HepG2 (cell line): ENCODE measurements around the gene ZBTB20. TPM values are rescaled to one million over a fixed set of nuclear protein-coding genes. Genes with fewer than 3 reads are reported as not detected.

ENCODE experiments used
- ATAC-seq: fragments of 200-7000 bp; cut with Tn5 transposase; 3 replicates; pipeline ENCODE4 v1.9.1; 2020; ENCODE audit warnings: mild to moderate bottlenecking, moderate library complexity
- BruUV-seq: library from RNA; stranded (reverse); fragments of 400-500 nt; replicated peaks from 2 replicates; lab custom pipeline; 2021; lab: Mats Ljungman, UMichigan
- CTCF ChIA-PET: fragments of 300-600 bp; formaldehyde crosslinking; extraction: SDS; loops from one replicate; lab custom pipeline; 2021; ENCODE audit warnings: low total read pairs, inconsistent platforms, low intra/inter-chr PET ratio; lab: Yijun Ruan, JAX
- POLR2A ChIA-PET: fragments of 350-600 bp; sonication (Branson Sonifier 250); formaldehyde crosslinking; loops from one replicate; lab custom pipeline; 2020; ENCODE audit warnings: antibody characterized with exemption, inconsistent platforms; lab: Yijun Ruan, JAX
- DNase-seq: peaks from one replicate; pipeline ENCODE4 v3.0.0-alpha.2; 2015; ENCODE audit warnings: low spot score
- FAIRE-seq: peaks from 3 replicates; lab custom pipeline; 2011; peaks lifted over from hg19 to GRCh38; lab: Jason Lieb, UNC
- H2AFZ ChIP-seq: one replicate; pipeline ENCODE4 v1.6.1; 2011; ENCODE audit warnings: low read length, inconsistent platforms
- H3K27ac ChIP-seq: fragments of 300-600 bp; 3 replicates; pipeline ENCODE4 v1.8.0; 2011; ENCODE audit warnings: mixed run types, mild to moderate bottlenecking, mixed read lengths, low read length, inconsistent platforms; ENCODE audit not compliant: insufficient read depth; ENCODE audit errors: extremely low read length
- H3K27me3 ChIP-seq, 2 experiments: fragments of 200-600 bp in 1 of 2; 2 replicates in 1 of 2; 3 replicates in 1 of 2; pipeline versions ENCODE4 v1.6.0 to v1.8.0; 2011; ENCODE audit warnings: low read length in 2 of 2, mild to moderate bottlenecking in 2 of 2, moderate library complexity in 2 of 2, inconsistent platforms in 1 of 2; ENCODE audit not compliant: insufficient read depth in 2 of 2, control insufficient read depth in 1 of 2
- H3K36me3 ChIP-seq, 2 experiments: fragments of 200-600 bp in 1 of 2; replicated peaks in 1 of 2; 2 replicates in 1 of 2; 3 replicates in 1 of 2; pipeline versions ENCODE4 v1.5.1 to v1.8.0; 2011; ENCODE audit warnings: low read length in 2 of 2, inconsistent platforms in 1 of 2; ENCODE audit not compliant: insufficient read depth in 2 of 2, control insufficient read depth in 1 of 2
- H3K4me1 ChIP-seq: 2 replicates; pipeline ENCODE4 v1.5.1; 2012; ENCODE audit warnings: low read length, inconsistent platforms; ENCODE audit not compliant: insufficient read depth
- H3K4me2 ChIP-seq: 2 replicates; pipeline ENCODE4 v1.6.0; 2011; ENCODE audit warnings: low read depth, low read length, inconsistent platforms
- H3K4me3 ChIP-seq, 3 experiments: fragments of 200-600 bp in 1 of 3; sonication (generic), shearing (Covaris generic) in 1 of 3; replicated peaks in 1 of 3; 2 replicates each; pipeline ENCODE4 v1.5.1; 2011 to 2016; ENCODE audit warnings: low read length in 3 of 3, inconsistent platforms in 2 of 3, low read depth in 2 of 3, mild to moderate bottlenecking in 2 of 3, control low read depth in 1 of 3, mixed read lengths in 1 of 3; ENCODE audit not compliant: insufficient read depth in 1 of 3
- H3K79me2 ChIP-seq: one replicate; pipeline ENCODE4 v1.6.1; 2011; ENCODE audit warnings: low read length, inconsistent platforms; ENCODE audit not compliant: insufficient read depth
- H3K9ac ChIP-seq: 2 replicates; pipeline ENCODE4 v1.6.0; 2011; ENCODE audit warnings: mild to moderate bottlenecking, low read depth, low read length, inconsistent platforms; ENCODE audit not compliant: insufficient read depth
- H3K9me3 ChIP-seq: 2 replicates; pipeline ENCODE4 v1.5.1; 2012; ENCODE audit warnings: mild to moderate bottlenecking, low read length
- H4K20me1 ChIP-seq: 2 replicates; pipeline ENCODE4 v1.6.0; 2011; ENCODE audit warnings: inconsistent platforms, mild to moderate bottlenecking, low read length, moderate library complexity; ENCODE audit not compliant: insufficient read depth
- AKAP8 ChIP-seq: sonication (generic); formaldehyde crosslinking; IDR thresholded peaks from 2 replicates; pipeline ENCODE4 v1.5.1; 2020; ENCODE audit warnings: mild to moderate bottlenecking, missing genetic modification reagents
- CC2D1A ChIP-seq: sonication (generic); formaldehyde crosslinking; IDR thresholded peaks from 2 replicates; pipeline ENCODE4 v1.8.1; 2023; ENCODE audit warnings: mild to moderate bottlenecking, missing genetic modification reagents
- CCDC6 ChIP-seq: sonication (generic); formaldehyde crosslinking; IDR thresholded peaks from 2 replicates; pipeline ENCODE4 v1.8.1; 2022; ENCODE audit warnings: mild to moderate bottlenecking, missing genetic modification reagents, moderate library complexity
- IRX3 ChIP-seq: sonication (generic); formaldehyde crosslinking; IDR thresholded peaks from 2 replicates; pipeline ENCODE4 v1.8.1; 2023; ENCODE audit warnings: mild to moderate bottlenecking, low read depth, missing genetic modification reagents, borderline replicate concordance
- ISL2 ChIP-seq: sonication (generic); formaldehyde crosslinking; IDR thresholded peaks from 2 replicates; pipeline ENCODE4 v1.5.0; 2020; ENCODE audit warnings: missing genetic modification reagents
- RBAK ChIP-seq: sonication (generic); formaldehyde crosslinking; IDR thresholded peaks from 2 replicates; pipeline ENCODE4 v1.5.1; 2020; ENCODE audit warnings: mild to moderate bottlenecking, missing genetic modification reagents
- SIN3B ChIP-seq: fragments of 150-350 bp; IDR thresholded peaks from 2 replicates; pipeline ENCODE4 v1.6.1; 2014; ENCODE audit warnings: low read length
- ZFP82 ChIP-seq: sonication (generic); formaldehyde crosslinking; IDR thresholded peaks from 2 replicates; pipeline ENCODE4 v1.5.1; 2020; ENCODE audit warnings: mild to moderate bottlenecking, missing genetic modification reagents, borderline replicate concordance
- ZHX2 ChIP-seq, 2 experiments: sonication (generic) in 1 of 2; formaldehyde crosslinking in 1 of 2; IDR thresholded peaks; 2 replicates each; pipeline versions ENCODE4 v1.6.1 to v1.9.0; 2014 to 2022; ENCODE audit warnings: antibody characterized with exemption in 1 of 2, borderline replicate concordance in 1 of 2, inconsistent platforms in 1 of 2, low read depth in 1 of 2, missing genetic modification reagents in 1 of 2
- ZNF589 ChIP-seq: sonication (generic); formaldehyde crosslinking; conservative IDR thresholded peaks from 2 replicates; pipeline ENCODE4 v1.8.0; 2022; ENCODE audit warnings: mild to moderate bottlenecking, moderate library complexity, missing genetic modification reagents
- WGBS: methylation state at CpG from one replicate; pipeline ENCODE4 v1.1.6; 2017; ENCODE audit warnings: low lambda C conversion rate; 5-methylcytosine and 5-hydroxymethylcytosine counted together
- in situ Hi-C: cut with HindIII; loops from 2 replicates; pipeline ENCODE4 v1.10.0; 2017; ENCODE audit warnings: low pct_unique_long_range_greater_than_20kb; ENCODE audit not compliant: extremely low pct_ligation_motif_present
- intact Hi-C: fragments of 100-400 bp; cut with micrococcal nuclease; formaldehyde crosslinking; loops from one replicate; pipeline ENCODE4 v1.10.0; 2022; ENCODE audit not compliant: unreplicated experiment
- polyA plus RNA-seq, 8 experiments: library from polyadenylated mRNA; depleted of rRNA in 3 of 8; stranded (reverse) in 7 of 8; unstranded in 1 of 8; fragments of >200 nt; fragmentation: Illumina TruSeq in 4 of 8; extraction: Trizol in 4 of 8; gene quantifications; 2 replicates each; pipeline versions ENCODE4 v1.2.1 to v1.2.3, GENCODE V29; 2011 to 2016; ENCODE audit warnings: low read depth in 4 of 8, missing spikeins in 1 of 8, mixed read lengths in 1 of 8; ENCODE audit not compliant: insufficient read depth in 1 of 8
- total RNA-seq, 5 experiments: library from RNA; depleted of rRNA; stranded (reverse); fragments of >200 nt; fragmentation: Illumina TruSeq; extraction: Trizol; gene quantifications; 2 replicates each; pipeline ENCODE4 v1.2.3, GENCODE V29; 2016; ENCODE audit warnings: low read depth in 1 of 5
- TF ChIP-seq, protein P1 (sequence below): sonication (generic); formaldehyde crosslinking; conservative IDR thresholded peaks from 2 replicates; pipeline ENCODE4 v1.4.0; 2020; ENCODE audit warnings: missing genetic modification reagents

ZBTB20 gene
- total and polyA plus RNA-seq, 2 of the 13 experiments (the other 11 are each of a cell fraction or from before 2014, with no cell fraction given), result 1.9 to 8.8 TPM

DNA sequence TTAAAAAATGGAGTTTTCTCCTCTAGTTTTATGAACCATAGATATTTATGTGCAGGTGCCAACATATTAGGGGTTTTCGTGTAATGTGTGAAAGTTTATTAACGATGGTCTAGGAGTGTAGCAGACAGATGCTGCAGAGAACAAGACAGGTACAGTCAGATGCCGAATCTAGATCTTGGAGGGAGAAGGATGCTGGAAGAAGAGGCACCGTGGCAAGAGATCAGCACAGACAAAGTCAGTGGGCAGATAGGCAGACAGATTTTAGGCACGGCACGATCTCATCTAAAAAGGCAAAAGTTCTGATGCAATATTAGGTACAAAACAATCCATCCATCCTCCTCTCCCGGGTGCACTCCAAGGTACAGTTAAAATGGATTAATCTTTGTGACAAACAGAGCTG is 691.7 kb downstream of the ZBTB20 start:
- H3K4me1 ChIP-seq, result no peaks in the 10 kb centered on the region
- POLR2A ChIA-PET, result no interaction called here
- H3K79me2 ChIP-seq, result no peaks in the 10 kb centered on the region
- no peak overlapping the region for H3K27ac ChIP-seq
- no peak for FAIRE-seq
- intact Hi-C loops, result no loop called here
- no peak overlapping the region for H3K9ac ChIP-seq
- H4K20me1 ChIP-seq, result no peaks in the 10 kb centered on the region
- BruUV-seq, result no TSS peak
- CTCF ChIA-PET, result no interaction called here
- WGBS, result 93% methylated on average over 7 of the region's 7 CpGs
- DNase-seq, result no peak
- no peak overlapping the region for H3K4me2 ChIP-seq
- in situ Hi-C loops, result no loop called here
- TF ChIP-seq RBAK (CRISPR knock-in tag), result no peak
- TF ChIP-seq CC2D1A (CRISPR knock-in tag), result no peak
- no peak for TF ChIP-seq SIN3B
- TF ChIP-seq ZHX2 (IDR thresholded peaks at IDR 0.05; ENCODE audit: low read depth), result no peak
- no peak for TF ChIP-seq ZHX2 (CRISPR knock-in tag; IDR thresholded peaks at IDR 0.05; ENCODE audit: borderline replicate concordance)
- no peak for TF ChIP-seq ZFP82 (CRISPR knock-in tag)
- no peak for TF ChIP-seq ISL2 (CRISPR knock-in tag)
- no peak for TF ChIP-seq AKAP8 (CRISPR knock-in tag)
- TF ChIP-seq, protein P1, sequence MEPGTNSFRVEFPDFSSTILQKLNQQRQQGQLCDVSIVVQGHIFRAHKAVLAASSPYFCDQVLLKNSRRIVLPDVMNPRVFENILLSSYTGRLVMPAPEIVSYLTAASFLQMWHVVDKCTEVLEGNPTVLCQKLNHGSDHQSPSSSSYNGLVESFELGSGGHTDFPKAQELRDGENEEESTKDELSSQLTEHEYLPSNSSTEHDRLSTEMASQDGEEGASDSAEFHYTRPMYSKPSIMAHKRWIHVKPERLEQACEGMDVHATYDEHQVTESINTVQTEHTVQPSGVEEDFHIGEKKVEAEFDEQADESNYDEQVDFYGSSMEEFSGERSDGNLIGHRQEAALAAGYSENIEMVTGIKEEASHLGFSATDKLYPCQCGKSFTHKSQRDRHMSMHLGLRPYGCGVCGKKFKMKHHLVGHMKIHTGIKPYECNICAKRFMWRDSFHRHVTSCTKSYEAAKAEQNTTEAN, result no peak
- no peak for TF ChIP-seq CCDC6
- TF ChIP-seq ZNF589, result no peak
- TF ChIP-seq IRX3 (CRISPR knock-in tag), result no peak
- H3K27me3 ChIP-seq, result no peaks in the 10 kb centered on the region
- H3K36me3 ChIP-seq, result no peaks in the 10 kb centered on the region
- H3K9me3 ChIP-seq, result no peaks in the 10 kb centered on the region
- no peak overlapping the region for H2AFZ ChIP-seq
- no peak for ATAC-seq
- no peak overlapping the region for H3K4me3 ChIP-seq
